WERI-Rb-1 (cell line): Measurements from ENCODE around the gene OSBPL10.

Source experiments
- DNase-seq: peaks from one replicate; pipeline ENCODE4 v3.0.0-alpha.2; 2020
- H3K27ac ChIP-seq: fragments of 250-450 bp; sonication (Bioruptor Pico); 2 replicates; pipeline ENCODE4 v1.5.1; 2020; ENCODE audit warnings: mild to moderate bottlenecking, moderate library complexity
- H3K27me3 ChIP-seq: fragments of 250-450 bp; sonication (Bioruptor Pico); 2 replicates; pipeline ENCODE4 v1.5.1; 2021; ENCODE audit warnings: mild to moderate bottlenecking, low read depth, moderate library complexity; ENCODE audit not compliant: insufficient read depth, severe bottlenecking
- H3K36me3 ChIP-seq: fragments of 250-450 bp; sonication (Bioruptor Pico); 2 replicates; pipeline ENCODE4 v1.5.1; 2020; ENCODE audit warnings: mild to moderate bottlenecking, moderate library complexity
- H3K4me3 ChIP-seq: 2 replicates; pipeline ENCODE4 v1.5.1; 2011; ENCODE audit warnings: low read depth, mild to moderate bottlenecking, control low read depth, low read length
- H3K9me3 ChIP-seq: fragments of 250-450 bp; sonication (Bioruptor Pico); 2 replicates; pipeline ENCODE4 v1.5.1; 2021; ENCODE audit warnings: mild to moderate bottlenecking, moderate library complexity; ENCODE audit not compliant: severe bottlenecking
- TF ChIP-seq, protein P1 (sequence below): IDR thresholded peaks from 2 replicates; pipeline ENCODE4 v1.5.1; 2011; ENCODE audit warnings: low read depth, mild to moderate bottlenecking, control low read depth, inconsistent platforms, low read length

Gene OSBPL10

DNA sequence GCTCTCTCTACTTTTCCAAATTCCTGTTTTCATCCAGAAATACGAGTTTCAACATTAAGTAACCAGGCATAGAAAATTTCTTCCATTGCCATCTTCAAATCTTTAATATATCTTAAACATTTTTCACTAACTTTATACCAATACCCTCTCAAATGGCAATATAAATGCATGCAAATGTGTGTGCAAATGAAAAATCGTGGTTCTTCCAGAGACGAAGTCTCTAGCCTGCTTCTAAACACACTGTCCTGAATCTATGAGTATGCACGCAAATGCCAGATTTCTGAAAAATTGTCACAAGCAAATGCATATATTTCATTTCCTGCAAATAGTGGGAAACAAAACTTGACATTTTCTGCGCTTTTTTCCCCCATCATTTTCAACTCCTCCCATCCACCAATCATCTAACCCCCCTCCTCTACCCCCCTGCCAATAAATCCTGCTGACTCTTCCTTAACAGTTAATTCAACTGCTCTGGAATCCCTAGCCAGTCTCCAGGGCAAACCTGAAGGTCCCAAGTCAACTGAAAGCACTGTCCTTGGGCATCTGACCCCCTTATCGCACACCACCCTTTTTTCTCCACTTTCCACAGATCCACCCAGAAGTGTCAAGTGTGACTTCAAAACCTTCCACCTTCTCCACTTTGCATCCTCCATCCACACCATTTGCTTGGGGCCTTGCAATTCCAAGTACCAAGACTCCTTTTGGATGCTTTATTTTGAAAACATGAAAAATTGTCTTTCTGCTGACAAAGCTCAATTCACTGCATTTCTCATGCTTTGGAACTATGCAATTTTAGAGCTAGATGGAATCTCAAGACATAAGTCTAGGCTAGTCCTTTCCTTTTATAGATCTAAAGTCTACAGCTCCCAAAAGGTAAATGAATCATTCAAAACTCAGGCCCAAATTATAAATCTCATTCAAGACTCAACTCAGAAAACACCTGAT is 144.7 kb downstream of the OSBPL10 start:
- Histone ChIP-seq H3K9me3 (no peaks in the 10 kb centered on the region), H3K36me3 (no peaks in the 10 kb centered on the region), H3K4me3 (no peak overlapping the region), H3K27ac (no peak overlapping the region), H3K27me3 (no peaks in the 10 kb centered on the region)
- DNase-seq = no peak
- TF ChIP-seq, protein P1, sequence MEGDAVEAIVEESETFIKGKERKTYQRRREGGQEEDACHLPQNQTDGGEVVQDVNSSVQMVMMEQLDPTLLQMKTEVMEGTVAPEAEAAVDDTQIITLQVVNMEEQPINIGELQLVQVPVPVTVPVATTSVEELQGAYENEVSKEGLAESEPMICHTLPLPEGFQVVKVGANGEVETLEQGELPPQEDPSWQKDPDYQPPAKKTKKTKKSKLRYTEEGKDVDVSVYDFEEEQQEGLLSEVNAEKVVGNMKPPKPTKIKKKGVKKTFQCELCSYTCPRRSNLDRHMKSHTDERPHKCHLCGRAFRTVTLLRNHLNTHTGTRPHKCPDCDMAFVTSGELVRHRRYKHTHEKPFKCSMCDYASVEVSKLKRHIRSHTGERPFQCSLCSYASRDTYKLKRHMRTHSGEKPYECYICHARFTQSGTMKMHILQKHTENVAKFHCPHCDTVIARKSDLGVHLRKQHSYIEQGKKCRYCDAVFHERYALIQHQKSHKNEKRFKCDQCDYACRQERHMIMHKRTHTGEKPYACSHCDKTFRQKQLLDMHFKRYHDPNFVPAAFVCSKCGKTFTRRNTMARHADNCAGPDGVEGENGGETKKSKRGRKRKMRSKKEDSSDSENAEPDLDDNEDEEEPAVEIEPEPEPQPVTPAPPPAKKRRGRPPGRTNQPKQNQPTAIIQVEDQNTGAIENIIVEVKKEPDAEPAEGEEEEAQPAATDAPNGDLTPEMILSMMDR = no peak

DNA sequence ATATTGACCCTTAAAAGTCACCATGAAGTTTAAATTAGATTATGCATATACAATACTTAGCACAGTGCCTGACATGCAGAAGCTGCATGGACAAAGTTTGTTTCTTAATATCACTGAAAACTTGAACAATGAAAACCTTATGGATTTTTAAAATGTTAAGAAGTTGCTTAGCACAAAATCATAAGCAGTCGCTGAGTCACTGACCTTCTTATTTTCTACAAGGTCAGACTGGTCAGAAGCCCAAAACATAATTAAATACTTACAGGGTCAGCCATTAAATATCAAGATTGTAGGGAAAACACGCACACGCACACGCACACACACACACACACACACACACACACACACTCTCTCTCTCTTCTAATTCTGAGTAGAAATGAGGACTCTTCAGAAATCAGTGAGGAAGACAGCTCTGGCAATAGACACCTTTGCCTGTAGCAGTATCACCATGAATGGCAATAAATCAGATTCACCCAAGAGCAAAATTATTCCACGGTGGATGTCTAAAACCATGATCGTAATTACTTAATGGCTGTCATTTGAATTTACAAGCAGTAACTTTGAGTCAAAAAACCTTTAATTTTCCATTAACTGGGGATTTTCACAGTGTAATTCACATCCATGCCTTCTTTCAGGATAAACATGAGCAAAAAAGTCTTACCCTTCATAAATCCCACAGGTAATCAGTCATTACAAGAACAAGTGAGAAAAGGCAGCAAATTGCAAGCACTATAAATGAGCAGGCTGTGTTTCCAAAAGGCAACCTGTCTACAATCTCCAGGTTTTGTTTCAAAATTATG is 147.5 kb downstream of the OSBPL10 start:
- TF ChIP-seq, protein P1 = no peak
- no peak for DNase-seq
- Histone ChIP-seq H3K36me3 (no peaks in the 10 kb centered on the region), H3K9me3 (no peaks in the 10 kb centered on the region), H3K27ac (no peak overlapping the region), H3K27me3 (no peaks in the 10 kb centered on the region), H3K4me3 (no peak overlapping the region)

DNA sequence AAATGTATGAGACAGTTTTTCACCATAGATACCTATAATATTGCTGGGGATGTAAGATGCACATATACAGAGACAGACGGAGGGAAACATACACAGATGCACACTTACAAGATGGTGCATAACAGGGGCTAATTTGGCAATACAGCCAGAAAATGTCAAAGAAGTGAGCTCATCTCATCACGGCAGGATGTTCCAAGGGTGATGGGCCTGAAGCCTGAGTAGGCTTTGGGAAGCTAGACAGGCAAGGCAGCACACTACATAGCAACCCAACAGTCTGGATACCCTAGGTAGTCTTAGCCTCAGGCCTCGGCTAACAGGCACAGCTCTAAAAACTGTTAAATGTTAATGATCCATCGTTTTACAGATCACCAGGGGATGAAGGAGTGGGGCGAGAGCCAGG is 148.5 kb downstream of the OSBPL10 start:
- H3K4me3 ChIP-seq = no peak overlapping the region
- H3K27me3 ChIP-seq = no peaks in the 10 kb centered on the region
- H3K27ac ChIP-seq = no peak overlapping the region
- no peak for DNase-seq
- TF ChIP-seq, protein P1 = no peak
- no peaks in the 10 kb centered on the region for H3K36me3 ChIP-seq
- H3K9me3 ChIP-seq = no peaks in the 10 kb centered on the region

DNA sequence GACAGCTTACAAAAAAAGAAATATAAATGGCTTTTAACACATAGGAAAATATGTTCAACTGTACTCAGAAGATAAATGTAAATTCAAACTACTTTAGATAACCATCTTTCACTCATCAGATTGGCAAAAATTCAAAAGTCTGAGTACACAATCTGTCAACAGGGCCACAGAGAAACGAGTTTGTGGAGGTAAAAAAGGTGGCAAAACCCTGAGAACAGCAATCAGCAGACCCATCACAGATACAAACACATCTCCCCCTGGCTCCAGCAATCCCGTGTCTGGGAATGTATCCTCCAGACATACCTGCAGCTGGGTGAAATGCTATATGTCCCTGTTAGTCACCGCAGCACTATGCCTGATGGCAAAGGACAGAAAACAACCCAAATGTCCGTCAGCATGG is 149.5 kb downstream of the OSBPL10 start:
- Histone ChIP-seq H3K27me3 (no peaks in the 10 kb centered on the region), H3K36me3 (no peaks in the 10 kb centered on the region), H3K4me3 (no peak overlapping the region), H3K27ac (no peak overlapping the region), H3K9me3 (no peaks in the 10 kb centered on the region)
- no peak for DNase-seq
- TF ChIP-seq, protein P1 = no peak

DNA sequence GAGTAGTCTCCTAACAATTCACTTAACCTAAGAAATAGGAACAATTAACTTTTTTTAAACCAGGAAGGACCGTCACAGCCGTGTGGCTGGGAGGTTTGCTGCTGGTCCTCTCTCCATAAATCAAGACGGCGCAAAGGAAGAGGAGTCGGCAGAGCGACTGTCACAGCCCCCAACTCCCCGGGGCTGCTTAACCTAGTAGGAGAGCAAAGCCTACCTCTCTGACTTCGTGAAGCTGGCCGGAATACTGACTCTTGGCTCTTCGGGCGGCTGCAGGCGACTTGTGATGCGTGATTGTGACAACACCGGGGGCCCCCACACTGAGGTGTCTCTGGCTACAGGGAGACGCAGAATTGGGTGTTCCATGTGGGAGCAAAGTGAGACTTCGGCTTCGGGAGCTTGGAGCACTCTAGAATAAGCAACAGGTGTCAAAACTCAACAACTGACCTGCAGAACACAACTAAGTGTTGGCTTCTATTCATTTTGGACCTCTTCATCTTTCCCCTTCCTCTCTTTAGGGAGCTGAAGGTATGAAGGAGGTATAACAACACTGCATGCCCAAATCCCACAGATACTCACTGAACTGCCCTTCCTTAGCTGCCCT is 151.1 kb downstream of the OSBPL10 start:
- H3K27ac ChIP-seq = no peak overlapping the region
- TF ChIP-seq, protein P1 = no peak
- no peaks in the 10 kb centered on the region for H3K36me3 ChIP-seq
- no peak overlapping the region for H3K4me3 ChIP-seq
- no peaks in the 10 kb centered on the region for H3K9me3 ChIP-seq
- DNase-seq = no peak
- H3K27me3 ChIP-seq = no peaks in the 10 kb centered on the region
